ENCODE data around the gene SDHA. TPM values are rescaled to one million over a fixed set of nuclear protein-coding genes. Genes with fewer than 3 reads are reported as not detected.
"Not testable (repeated sequence)": the region's sequence is repeated elsewhere in the genome, so short reads cannot be mapped to it uniquely, and the experiment has no call there.

Gene SDHA
- total RNA-seq, 1 donor from 2014 or later: 757 TPM

- intact Hi-C loops (cut with micrococcal nuclease); H3K27ac ChIP-seq (replicated peaks); H3K27me3 ChIP-seq (ENCODE audit: low read depth); H3K4me3 ChIP-seq; H3K9me3 ChIP-seq (replicated peaks); H3K4me1 ChIP-seq; DNase-seq: not testable (repeated sequence)
- H3K36me3 ChIP-seq: peaks cover 88% of the 10 kb centered on the region
Measured at GRCh38 chr5:251016-251415, 32.9 kb downstream of the SDHA start.

GRCh38 chr5:251538-251937 is 33.4 kb downstream of the SDHA start:
- H3K4me1 ChIP-seq; intact Hi-C loops (cut with micrococcal nuclease); H3K4me3 ChIP-seq; H3K9me3 ChIP-seq (replicated peaks); H3K27ac ChIP-seq (replicated peaks); H3K27me3 ChIP-seq (ENCODE audit: low read depth); DNase-seq: not testable (repeated sequence)
- peaks cover 88% of the 10 kb centered on the region for H3K36me3 ChIP-seq

DNA sequence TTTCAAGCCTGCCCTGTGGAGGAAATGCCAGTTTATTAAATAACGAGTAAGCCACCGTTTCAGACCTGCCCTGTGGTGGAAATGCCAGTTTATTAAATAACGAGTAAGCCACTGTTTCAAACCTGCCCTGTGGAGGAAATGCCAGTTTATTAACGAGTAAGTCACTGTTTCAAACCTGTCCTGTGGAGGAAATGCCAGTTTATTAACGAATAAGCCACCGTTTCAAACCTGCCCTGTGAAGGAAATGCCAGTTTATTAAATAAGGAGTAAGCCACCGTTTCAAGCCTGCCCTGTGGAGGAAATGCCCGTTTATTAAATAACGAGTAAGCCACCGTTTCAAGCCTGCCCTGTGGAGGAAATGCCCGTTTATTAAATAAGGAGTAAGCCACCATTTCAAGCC is 33.9 kb downstream of the SDHA start:
- DNase-seq; H3K27ac ChIP-seq (replicated peaks); H3K9me3 ChIP-seq (replicated peaks); H3K27me3 ChIP-seq (ENCODE audit: low read depth); H3K4me1 ChIP-seq; H3K4me3 ChIP-seq; intact Hi-C loops (cut with micrococcal nuclease): not testable (repeated sequence)
- peaks cover 88% of the 10 kb centered on the region for H3K36me3 ChIP-seq

GRCh38 chr5:252546-252945 is 34.4 kb downstream of the SDHA start:
- Histone ChIP-seq H3K27me3 (ENCODE audit: low read depth) (no peaks in the 10 kb centered on the region), H3K4me1 (peaks cover 12% of the 10 kb centered on the region), H3K36me3 (peaks cover 88% of the 10 kb centered on the region), H3K4me3 (no peak overlapping the region), H3K27ac (replicated peaks) (no peak overlapping the region), H3K9me3 (replicated peaks) (no peaks in the 10 kb centered on the region)
- no peak for DNase-seq
- intact Hi-C loops (cut with micrococcal nuclease): no loop called here
- TF ChIP-seq, protein P1, sequence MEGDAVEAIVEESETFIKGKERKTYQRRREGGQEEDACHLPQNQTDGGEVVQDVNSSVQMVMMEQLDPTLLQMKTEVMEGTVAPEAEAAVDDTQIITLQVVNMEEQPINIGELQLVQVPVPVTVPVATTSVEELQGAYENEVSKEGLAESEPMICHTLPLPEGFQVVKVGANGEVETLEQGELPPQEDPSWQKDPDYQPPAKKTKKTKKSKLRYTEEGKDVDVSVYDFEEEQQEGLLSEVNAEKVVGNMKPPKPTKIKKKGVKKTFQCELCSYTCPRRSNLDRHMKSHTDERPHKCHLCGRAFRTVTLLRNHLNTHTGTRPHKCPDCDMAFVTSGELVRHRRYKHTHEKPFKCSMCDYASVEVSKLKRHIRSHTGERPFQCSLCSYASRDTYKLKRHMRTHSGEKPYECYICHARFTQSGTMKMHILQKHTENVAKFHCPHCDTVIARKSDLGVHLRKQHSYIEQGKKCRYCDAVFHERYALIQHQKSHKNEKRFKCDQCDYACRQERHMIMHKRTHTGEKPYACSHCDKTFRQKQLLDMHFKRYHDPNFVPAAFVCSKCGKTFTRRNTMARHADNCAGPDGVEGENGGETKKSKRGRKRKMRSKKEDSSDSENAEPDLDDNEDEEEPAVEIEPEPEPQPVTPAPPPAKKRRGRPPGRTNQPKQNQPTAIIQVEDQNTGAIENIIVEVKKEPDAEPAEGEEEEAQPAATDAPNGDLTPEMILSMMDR (IDR thresholded peaks at IDR 0.05; ENCODE audit: borderline replicate concordance): no peak

- H3K9me3 ChIP-seq (replicated peaks); H3K4me3 ChIP-seq; intact Hi-C loops (cut with micrococcal nuclease); H3K27ac ChIP-seq (replicated peaks); DNase-seq; H3K27me3 ChIP-seq (ENCODE audit: low read depth): not testable (repeated sequence)
- Histone ChIP-seq H3K36me3 (peaks cover 75% of the 10 kb centered on the region), H3K4me1 (peaks cover 12% of the 10 kb centered on the region)
Measured at GRCh38 chr5:254322-254721, 36.2 kb downstream of the SDHA start.

- intact Hi-C loops (cut with micrococcal nuclease): not testable (repeated sequence)
- peaks cover 67% of the 10 kb centered on the region for H3K36me3 ChIP-seq
Measured at GRCh38 chr5:255116-255515, 37.0 kb downstream of the SDHA start.

GRCh38 chr5:256347-256746 is 38.2 kb downstream of the SDHA start:
- H3K4me1 ChIP-seq: peaks cover 12% of the 10 kb centered on the region
- H3K27me3 ChIP-seq (ENCODE audit: low read depth); H3K9me3 ChIP-seq (replicated peaks); H3K4me3 ChIP-seq; intact Hi-C loops (cut with micrococcal nuclease): not testable (repeated sequence)
- peaks cover 57% of the 10 kb centered on the region for H3K36me3 ChIP-seq
- H3K27ac ChIP-seq (replicated peaks): peak overlapping the region; percentile 70
- peak; percentile 57 for DNase-seq

More at GRCh38 chr5:255116-255515, 37.0 kb downstream of the SDHA start:
- H3K27ac ChIP-seq (replicated peaks); H3K9me3 ChIP-seq (replicated peaks); H3K27me3 ChIP-seq (ENCODE audit: low read depth); H3K4me3 ChIP-seq; DNase-seq: not testable (repeated sequence)
- peaks cover 12% of the 10 kb centered on the region for H3K4me1 ChIP-seq

- DNase-seq: no peak
- Histone ChIP-seq H3K27ac (replicated peaks) (peak overlapping the region; percentile 60), H3K9me3 (replicated peaks) (no peaks in the 10 kb centered on the region), H3K4me3 (no peak overlapping the region), H3K27me3 (ENCODE audit: low read depth) (no peaks in the 10 kb centered on the region), H3K4me1 (peaks cover 12% of the 10 kb centered on the region), H3K36me3 (peaks cover 54% of the 10 kb centered on the region)
- TF ChIP-seq, protein P1 (IDR thresholded peaks at IDR 0.05; ENCODE audit: borderline replicate concordance): no peak
- intact Hi-C loops (cut with micrococcal nuclease): no loop called here
Measured at GRCh38 chr5:257148-257547, 39.0 kb downstream of the SDHA start.

DNA sequence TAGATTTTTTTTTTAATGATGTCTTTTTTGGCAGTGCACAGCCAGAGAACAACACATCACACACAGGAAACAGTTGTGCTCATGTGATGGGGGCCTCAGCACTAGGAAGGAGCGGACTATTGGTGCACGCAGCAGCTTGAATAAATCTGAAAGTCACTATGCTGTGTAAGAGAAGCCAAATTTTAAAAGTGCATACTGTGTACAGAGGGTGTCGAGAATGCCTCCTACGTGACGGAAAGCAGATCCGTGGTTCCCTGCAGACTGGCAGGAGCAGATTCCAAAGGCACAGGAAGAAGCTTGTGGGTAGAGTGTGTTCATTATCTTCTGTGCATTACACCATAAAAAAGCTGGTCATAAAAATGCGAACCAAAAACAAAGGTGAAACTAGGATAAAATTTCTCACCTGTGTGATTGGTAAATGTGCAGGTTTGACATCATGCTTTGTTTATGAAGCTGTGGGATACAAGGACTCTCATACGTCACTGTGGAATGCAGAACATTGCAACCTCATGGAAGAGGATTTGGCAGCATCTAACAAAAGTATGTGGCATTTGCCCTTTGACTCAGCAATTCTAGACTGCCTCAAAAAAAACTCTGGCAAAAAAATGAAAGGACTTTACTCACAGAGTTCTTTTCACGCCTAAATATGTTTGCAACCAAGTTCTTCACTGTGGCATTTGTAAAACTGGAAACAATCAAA is 45.3 kb downstream of the SDHA start:
- H3K9me3 ChIP-seq (replicated peaks); H3K4me3 ChIP-seq; intact Hi-C loops (cut with micrococcal nuclease); DNase-seq; H3K27me3 ChIP-seq (ENCODE audit: low read depth): not testable (repeated sequence)
- H3K36me3 ChIP-seq: peaks cover 36% of the 10 kb centered on the region
- H3K4me1 ChIP-seq: peaks cover 16% of the 10 kb centered on the region
- H3K27ac ChIP-seq (replicated peaks): peak overlapping the region; percentile 81

Measured in left ventricle myocardium inferior (tissue), 1 donor.